ENCODE results near the gene FAM156A. TPM values are rescaled to one million over a fixed set of nuclear protein-coding genes. Genes with fewer than 3 reads are reported as not detected.
"Not testable (repeated sequence)": the region's sequence is repeated elsewhere in the genome, so short reads cannot be mapped to it uniquely, and the experiment has no call there.

FAM156A gene
- total and polyA plus RNA-seq, 2 of the 8 experiments (the other 6 are each of a cell fraction or from before 2014, with no cell fraction given) = 11.7 to 13.6 TPM

- H3K27ac ChIP-seq (ENCODE audit: low read depth, low read length); H3K23me2 ChIP-seq (ENCODE audit: low read depth, low read length); FAIRE-seq; H3K18ac ChIP-seq (ENCODE audit: extremely low read depth, low read length); H4K20me1 ChIP-seq (replicated peaks in 1 of 2; ENCODE audit: control insufficient read depth in 1 of 2, insufficient read depth in 2 of 2, low read length in 2 of 2); H2BK15ac ChIP-seq (ENCODE audit: low read length); H3K79me1 ChIP-seq (ENCODE audit: low read depth, low read length); H3K9me3 ChIP-seq (ENCODE audit: insufficient read depth in 2 of 2, low read depth in 1 of 2, low read length in 1 of 2); H3K36me3 ChIP-seq (ENCODE audit: control insufficient read depth in 2 of 4, insufficient read depth in 4 of 4, low read length in 3 of 4); H2AK5ac ChIP-seq (ENCODE audit: low read depth, low read length); H3K27me3 ChIP-seq (replicated peaks in 1 of 4; ENCODE audit: control insufficient read depth in 3 of 4, extremely low read depth in 1 of 4, insufficient read depth in 3 of 4, low read length in 3 of 4); H2BK5ac ChIP-seq (ENCODE audit: low read depth, low read length); H2BK20ac ChIP-seq (ENCODE audit: low read length); H3K9ac ChIP-seq (replicated peaks in 1 of 4; ENCODE audit: extremely low read depth in 1 of 4, low read depth in 3 of 4, low read length in 3 of 4); H3K4ac ChIP-seq (replicated peaks; ENCODE audit: insufficient read length, low read depth, low read length); H3K4me3 ChIP-seq (ENCODE audit: extremely low read depth in 1 of 4, insufficient read depth in 2 of 4, low read depth in 3 of 4, low read length in 4 of 4); POLR2A ChIA-PET (ENCODE audit: partially characterized antibody); DNase-seq (ENCODE audit: low read depth in 1 of 2, low spot score in 2 of 2); H3K23ac ChIP-seq (ENCODE audit: insufficient read length); H4K8ac ChIP-seq (ENCODE audit: extremely low read depth, insufficient read depth, low read length); H2AFZ ChIP-seq (ENCODE audit: low read length); H4K5ac ChIP-seq (ENCODE audit: insufficient read length, low read depth, low read length); H3K56ac ChIP-seq (replicated peaks; ENCODE audit: insufficient read length, low read depth, low read length); H3K14ac ChIP-seq (ENCODE audit: insufficient read length); H2BK120ac ChIP-seq (replicated peaks; ENCODE audit: low read depth, low read length); H3K79me2 ChIP-seq (ENCODE audit: control insufficient read depth in 1 of 2, insufficient read depth in 2 of 2, low read length in 2 of 2); CTCF ChIA-PET (ENCODE audit: partially characterized antibody); H2BK12ac ChIP-seq (ENCODE audit: low read depth, low read length); H3K4me2 ChIP-seq (ENCODE audit: insufficient read depth in 1 of 2, low read depth in 2 of 2, low read length in 2 of 2); H4K91ac ChIP-seq (replicated peaks; ENCODE audit: insufficient read length, low read length); H3K4me1 ChIP-seq (replicated peaks in 1 of 4; ENCODE audit: control insufficient read depth in 3 of 4, insufficient read depth in 4 of 4, low read length in 3 of 4): not testable (repeated sequence)
- no CpG with 5 or more reads among the region's 10 CpGs for WGBS, 2 experiments (ENCODE audit: extremely low coverage in 1 of 2, insufficient coverage in 1 of 2, insufficient read length in 1 of 2, insufficient replicate concordance in 2 of 2, low coverage in 1 of 2, low lambda C conversion rate in 2 of 2, missing lambda C conversion rate in 1 of 2)
Measured at GRCh38 chrX:52949884-52950283, 8.4 kb downstream of the FAM156A start.

- H2BK5ac ChIP-seq (ENCODE audit: low read depth, low read length); H4K20me1 ChIP-seq (replicated peaks in 1 of 2; ENCODE audit: control insufficient read depth in 1 of 2, insufficient read depth in 2 of 2, low read length in 2 of 2); H3K79me1 ChIP-seq (ENCODE audit: low read depth, low read length); H3K14ac ChIP-seq (ENCODE audit: insufficient read length); H4K5ac ChIP-seq (ENCODE audit: insufficient read length, low read depth, low read length); H3K4me3 ChIP-seq (ENCODE audit: extremely low read depth in 1 of 4, insufficient read depth in 2 of 4, low read depth in 3 of 4, low read length in 4 of 4); H3K18ac ChIP-seq (ENCODE audit: extremely low read depth, low read length); H3K4me2 ChIP-seq (ENCODE audit: insufficient read depth in 1 of 2, low read depth in 2 of 2, low read length in 2 of 2); H2AK5ac ChIP-seq (ENCODE audit: low read depth, low read length); H4K8ac ChIP-seq (ENCODE audit: extremely low read depth, insufficient read depth, low read length); H2AFZ ChIP-seq (ENCODE audit: low read length); H2BK120ac ChIP-seq (replicated peaks; ENCODE audit: low read depth, low read length); H4K91ac ChIP-seq (replicated peaks; ENCODE audit: insufficient read length, low read length); H3K4ac ChIP-seq (replicated peaks; ENCODE audit: insufficient read length, low read depth, low read length); CTCF ChIA-PET (ENCODE audit: partially characterized antibody); H3K56ac ChIP-seq (replicated peaks; ENCODE audit: insufficient read length, low read depth, low read length); H3K27ac ChIP-seq (ENCODE audit: low read depth, low read length); H3K9ac ChIP-seq (replicated peaks in 1 of 4; ENCODE audit: extremely low read depth in 1 of 4, low read depth in 3 of 4, low read length in 3 of 4); H3K9me3 ChIP-seq (ENCODE audit: insufficient read depth in 2 of 2, low read depth in 1 of 2, low read length in 1 of 2); H3K4me1 ChIP-seq (replicated peaks in 1 of 4; ENCODE audit: control insufficient read depth in 3 of 4, insufficient read depth in 4 of 4, low read length in 3 of 4); H2BK12ac ChIP-seq (ENCODE audit: low read depth, low read length); H3K79me2 ChIP-seq (ENCODE audit: control insufficient read depth in 1 of 2, insufficient read depth in 2 of 2, low read length in 2 of 2); FAIRE-seq; H3K23me2 ChIP-seq (ENCODE audit: low read depth, low read length); H3K36me3 ChIP-seq (ENCODE audit: control insufficient read depth in 2 of 4, insufficient read depth in 4 of 4, low read length in 3 of 4); POLR2A ChIA-PET (ENCODE audit: partially characterized antibody); H2BK20ac ChIP-seq (ENCODE audit: low read length); H3K23ac ChIP-seq (ENCODE audit: insufficient read length); H3K27me3 ChIP-seq (replicated peaks in 1 of 4; ENCODE audit: control insufficient read depth in 3 of 4, extremely low read depth in 1 of 4, insufficient read depth in 3 of 4, low read length in 3 of 4); DNase-seq (ENCODE audit: low read depth in 1 of 2, low spot score in 2 of 2); H2BK15ac ChIP-seq (ENCODE audit: low read length): not testable (repeated sequence)
- no CpG with 5 or more reads among the region's 4 CpGs for WGBS, 2 experiments (ENCODE audit: extremely low coverage in 1 of 2, insufficient coverage in 1 of 2, insufficient read length in 1 of 2, insufficient replicate concordance in 2 of 2, low coverage in 1 of 2, low lambda C conversion rate in 2 of 2, missing lambda C conversion rate in 1 of 2)
Measured at GRCh38 chrX:52949325-52949724, 9.0 kb downstream of the FAM156A start.
